Astrocyte of the spinal cord (primary cell): ENCODE results near the gene PPP1R3G.
A peak's percentile ranks its signal among the peaks of the same experiment; 100 is the strongest.

Experiments used
- DNase-seq: peaks from one replicate; pipeline ENCODE4 v3.0.0; 2011; ENCODE audit warnings: low read depth, low spot score
- H3K4me3 ChIP-seq: 2 replicates; pipeline ENCODE4 v1.5.1; 2011; ENCODE audit warnings: low read depth, mild to moderate bottlenecking, low read length, moderate library complexity
- in situ Hi-C: cut with HindIII; loops from 2 replicates; pipeline ENCODE4 v1.10.0; 2017; ENCODE audit warnings: low sequenced_read_pairs
- TF ChIP-seq, protein P1 (sequence below): IDR thresholded peaks from 2 replicates; pipeline ENCODE4 v1.5.1; 2012; ENCODE audit warnings: low read depth, mild to moderate bottlenecking, low read length, inconsistent platforms

Gene PPP1R3G

DNA sequence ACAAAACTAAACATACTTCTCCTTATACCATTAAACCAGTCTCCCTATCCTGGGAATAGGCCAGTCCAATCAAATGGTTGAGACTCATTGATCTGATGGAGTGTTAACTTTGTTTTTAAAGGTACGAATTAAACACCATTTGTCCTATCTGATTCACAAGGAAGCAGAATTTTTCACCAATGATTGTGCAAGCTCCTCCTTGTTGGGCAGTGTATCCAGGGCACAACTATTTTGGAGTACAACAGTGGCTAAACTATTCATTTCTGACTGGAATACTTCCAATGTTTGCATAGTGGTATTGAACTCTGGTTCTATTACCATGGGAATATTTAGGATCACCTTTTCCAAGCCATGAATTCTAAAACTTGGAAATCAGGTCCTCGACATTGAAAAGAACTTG, 5.4 kb upstream of the PPP1R3G start:
- no peak overlapping the region for H3K4me3 ChIP-seq
- TF ChIP-seq, protein P1, sequence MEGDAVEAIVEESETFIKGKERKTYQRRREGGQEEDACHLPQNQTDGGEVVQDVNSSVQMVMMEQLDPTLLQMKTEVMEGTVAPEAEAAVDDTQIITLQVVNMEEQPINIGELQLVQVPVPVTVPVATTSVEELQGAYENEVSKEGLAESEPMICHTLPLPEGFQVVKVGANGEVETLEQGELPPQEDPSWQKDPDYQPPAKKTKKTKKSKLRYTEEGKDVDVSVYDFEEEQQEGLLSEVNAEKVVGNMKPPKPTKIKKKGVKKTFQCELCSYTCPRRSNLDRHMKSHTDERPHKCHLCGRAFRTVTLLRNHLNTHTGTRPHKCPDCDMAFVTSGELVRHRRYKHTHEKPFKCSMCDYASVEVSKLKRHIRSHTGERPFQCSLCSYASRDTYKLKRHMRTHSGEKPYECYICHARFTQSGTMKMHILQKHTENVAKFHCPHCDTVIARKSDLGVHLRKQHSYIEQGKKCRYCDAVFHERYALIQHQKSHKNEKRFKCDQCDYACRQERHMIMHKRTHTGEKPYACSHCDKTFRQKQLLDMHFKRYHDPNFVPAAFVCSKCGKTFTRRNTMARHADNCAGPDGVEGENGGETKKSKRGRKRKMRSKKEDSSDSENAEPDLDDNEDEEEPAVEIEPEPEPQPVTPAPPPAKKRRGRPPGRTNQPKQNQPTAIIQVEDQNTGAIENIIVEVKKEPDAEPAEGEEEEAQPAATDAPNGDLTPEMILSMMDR: no peak
- no peak for DNase-seq
- in situ Hi-C loops: no loop called here

DNA sequence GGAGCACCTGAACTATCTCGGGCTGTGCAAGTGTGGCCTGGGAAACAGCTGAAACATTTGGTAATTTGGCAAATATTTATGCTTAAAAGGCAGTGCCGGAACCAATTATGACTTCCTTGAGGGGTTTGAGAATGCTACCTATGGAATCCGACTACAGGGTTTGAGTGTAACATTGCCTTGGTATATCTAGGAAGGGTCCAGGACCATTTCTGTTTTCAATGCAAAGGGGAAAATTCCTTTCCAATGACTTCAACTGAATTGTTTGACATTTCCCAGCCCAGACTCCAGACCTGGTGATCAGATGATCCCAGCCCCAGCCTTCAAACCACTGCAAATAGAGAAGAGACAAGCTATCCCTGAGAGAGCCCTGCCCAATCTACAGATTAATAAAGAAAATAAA, 4.6 kb upstream of the PPP1R3G start:
- H3K4me3 ChIP-seq: no peak overlapping the region
- TF ChIP-seq, protein P1: no peak
- no peak for DNase-seq
- in situ Hi-C loops: no loop called here

DNA sequence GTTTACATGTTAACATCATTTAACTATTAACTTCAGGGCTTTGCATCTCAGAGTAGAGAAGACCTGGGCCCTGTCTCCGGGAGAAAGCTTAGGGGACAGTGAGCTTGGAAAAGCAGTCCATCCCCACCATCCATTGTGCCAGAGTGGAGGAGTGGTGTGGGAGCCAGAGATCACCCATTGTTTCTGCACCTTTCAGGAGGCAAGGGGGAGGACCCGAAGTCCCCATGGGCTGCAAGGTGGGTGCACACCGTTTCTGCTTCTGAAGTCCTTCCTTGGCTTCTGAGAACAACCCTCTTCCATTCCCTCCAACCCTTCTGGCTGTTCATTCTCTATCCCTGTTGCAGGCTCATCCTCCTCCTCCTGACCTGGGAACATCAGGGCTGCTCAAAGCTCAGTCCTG, 4.0 kb upstream of the PPP1R3G start:
- in situ Hi-C loops: no loop called here
- TF ChIP-seq, protein P1: no peak
- no peak overlapping the region for H3K4me3 ChIP-seq
- DNase-seq: no peak

DNA sequence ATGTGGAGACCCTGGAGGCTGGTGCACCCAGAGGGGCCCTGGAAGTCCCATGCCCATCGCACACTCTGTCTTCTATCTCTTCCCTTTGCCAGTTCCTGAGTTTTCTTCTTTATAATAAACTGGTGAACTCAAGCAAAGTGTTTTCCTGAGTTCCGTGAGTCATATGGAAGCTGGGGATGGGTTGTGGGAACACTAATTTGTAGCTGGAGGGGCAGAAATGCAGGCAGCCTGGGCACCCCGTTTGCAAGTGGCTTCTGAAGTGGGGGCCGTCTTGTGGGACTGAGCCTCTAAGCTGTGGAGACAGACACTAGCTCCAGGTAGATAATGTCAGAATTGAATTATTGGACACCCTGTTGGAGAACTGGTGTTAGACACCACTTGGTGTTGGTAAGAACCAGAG, 3.2 kb upstream of the PPP1R3G start:
- H3K4me3 ChIP-seq: no peak overlapping the region
- in situ Hi-C loops: no loop called here
- TF ChIP-seq, protein P1: no peak
- peak; percentile 12 for DNase-seq

GRCh38 chr6:5082487-5083306, 2.4 kb upstream of the PPP1R3G start:
- in situ Hi-C loops: no loop called here
- TF ChIP-seq, protein P1: no peak
- peak; percentile 54 for DNase-seq
- H3K4me3 ChIP-seq: no peak overlapping the region

DNA sequence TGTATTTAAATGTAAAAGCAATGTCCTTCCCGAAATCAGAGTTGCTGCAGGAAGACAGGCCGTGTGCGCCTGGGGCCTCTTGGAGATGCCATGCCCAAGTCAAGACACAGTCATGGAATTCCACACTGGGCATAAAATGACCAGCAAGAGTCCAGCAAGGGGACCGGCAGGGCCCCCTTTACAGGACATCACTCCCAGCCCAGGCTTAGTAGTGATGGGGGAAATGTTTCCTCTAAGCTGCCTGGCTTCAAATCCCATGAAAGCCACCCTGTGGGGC, 1.9 kb upstream of the PPP1R3G start:
- in situ Hi-C loops: no loop called here
- TF ChIP-seq, protein P1: no peak
- no peak overlapping the region for H3K4me3 ChIP-seq
- DNase-seq: no peak
